ENCODE data around the gene KRT86.
"Not testable (repeated sequence)": the region's sequence is repeated elsewhere in the genome, so short reads cannot be mapped to it uniquely, and the experiment has no call there.

The KRT86 gene

GRCh38 chr12:52251367-52252051, 22.9 kb upstream of the KRT86 start:
- no peak for DNase-seq (ENCODE audit: low read depth in 4 of 4, low spot score in 1 of 4)

GRCh38 chr12:52252175-52252615, 22.2 kb upstream of the KRT86 start:
- DNase-seq (ENCODE audit: low read depth in 4 of 4, low spot score in 1 of 4), result not testable (repeated sequence)

- DNase-seq (ENCODE audit: low read depth in 4 of 4, low spot score in 1 of 4), result no peak
Measured at GRCh38 chr12:52252728-52253343, 21.6 kb upstream of the KRT86 start.

DNA sequence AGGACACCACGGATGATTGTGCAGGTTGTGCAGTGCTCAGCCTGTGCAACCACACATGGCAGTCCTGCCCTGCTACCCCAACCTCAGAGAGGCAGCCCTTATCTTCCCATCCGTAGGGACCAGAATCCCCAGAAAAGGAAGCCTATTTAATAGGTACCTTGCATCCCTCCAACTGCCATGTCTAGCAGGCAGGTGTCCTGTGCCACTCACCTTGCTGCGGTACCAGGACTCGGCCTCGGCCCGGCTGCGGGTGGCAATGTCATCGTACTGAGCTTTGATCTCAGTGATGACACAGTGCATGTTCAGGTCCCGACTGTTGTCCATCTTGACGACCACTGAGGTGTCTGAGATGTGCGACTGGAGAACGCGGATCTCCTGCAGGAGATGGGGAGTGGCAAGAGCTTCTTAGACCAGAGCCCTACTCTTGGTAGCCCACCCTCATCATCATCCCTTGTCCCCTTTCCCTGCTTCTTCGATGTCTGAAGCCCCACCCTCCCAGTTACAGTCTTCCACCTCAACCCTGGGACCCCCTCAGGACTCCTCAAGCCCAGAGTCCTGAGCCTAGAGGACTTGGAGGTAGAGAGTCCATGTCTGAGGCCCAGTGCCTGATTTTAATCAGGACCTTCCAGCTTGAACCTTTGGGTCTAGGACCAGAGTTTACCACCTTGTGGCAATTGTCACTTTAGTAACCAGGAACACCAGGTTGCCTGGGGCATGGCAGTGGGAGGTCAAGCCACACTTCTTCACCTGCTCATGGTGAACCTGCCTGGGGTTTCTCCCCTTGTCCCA, 20.9 kb upstream of the KRT86 start:
- no peak for DNase-seq (ENCODE audit: low read depth in 4 of 4, low spot score in 1 of 4)

DNA sequence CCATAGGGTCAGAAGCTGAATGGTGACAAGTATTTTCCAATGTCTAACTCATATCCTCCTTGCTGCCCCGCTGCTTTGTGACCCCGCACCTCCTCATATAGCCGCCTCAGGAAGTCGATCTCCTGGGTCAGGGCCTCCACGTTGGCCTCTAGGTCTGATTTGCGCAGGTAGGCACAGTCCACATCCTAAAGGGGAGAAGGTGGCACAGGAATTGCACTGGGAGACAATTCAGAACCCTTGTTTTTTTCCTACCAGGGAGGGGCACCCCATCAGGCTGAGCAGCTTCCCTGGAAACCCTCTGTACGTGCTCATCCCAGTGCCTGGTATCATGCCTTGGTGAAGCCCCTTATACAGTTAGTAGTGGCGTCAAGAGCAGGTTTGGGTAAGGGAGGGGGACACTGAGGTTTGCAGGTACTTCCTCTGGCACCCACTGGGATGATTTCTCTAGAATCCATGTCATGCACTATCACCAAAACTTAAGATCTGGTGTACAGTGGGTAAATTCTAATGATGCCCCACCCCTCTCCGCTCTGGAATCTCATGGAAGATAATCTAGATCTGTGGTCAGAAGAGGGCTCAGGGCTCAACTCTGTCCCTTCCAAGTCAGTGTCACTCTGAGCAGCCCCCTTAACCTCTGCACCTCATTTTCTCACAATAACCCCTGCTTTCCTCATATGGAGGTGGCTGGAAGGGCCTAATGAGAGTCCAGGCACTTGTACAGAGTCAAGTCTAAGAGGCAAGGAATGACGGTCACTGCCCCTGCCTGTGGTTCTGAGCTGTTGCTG, 20.1 kb upstream of the KRT86 start:
- no peak for DNase-seq (ENCODE audit: low read depth in 4 of 4, low spot score in 1 of 4)

DNA sequence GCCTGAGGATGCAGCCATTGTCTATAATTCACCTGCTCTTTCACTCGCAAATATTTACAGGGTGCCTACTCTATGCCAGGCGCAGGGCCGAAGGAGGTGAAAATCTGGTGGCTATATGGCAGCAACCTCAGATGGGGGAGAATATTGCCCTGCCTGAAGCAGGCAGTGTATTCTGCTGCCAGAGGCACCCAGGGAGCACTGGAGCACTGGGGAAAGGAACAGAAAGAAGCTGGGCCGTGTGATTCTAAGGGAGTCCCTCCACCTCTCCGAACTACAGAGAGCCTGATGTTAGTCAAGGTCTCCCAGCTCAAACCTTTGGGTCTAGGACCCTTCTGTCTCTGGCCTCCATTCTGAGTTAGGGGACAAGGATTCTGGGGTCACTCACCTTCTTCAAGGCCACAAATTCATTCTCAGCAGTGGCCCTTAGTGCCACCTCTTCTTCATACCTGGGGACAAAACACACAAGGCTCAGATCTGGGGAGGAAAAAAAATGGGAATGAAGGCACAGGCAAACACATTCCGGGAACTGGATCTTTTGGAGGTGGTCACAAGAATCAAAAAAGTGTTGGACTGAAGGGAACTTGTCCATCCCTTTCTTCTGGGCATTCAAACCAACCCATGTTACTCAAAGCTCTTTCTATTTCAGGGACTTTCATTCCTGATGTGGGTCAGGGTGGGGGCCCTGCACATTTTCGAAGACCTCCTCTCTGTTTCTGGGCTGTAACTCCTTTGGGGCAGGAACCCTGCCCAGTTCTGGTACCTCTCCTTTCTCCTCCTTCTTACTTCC, 19.3 kb upstream of the KRT86 start:
- no peak for DNase-seq (ENCODE audit: low read depth in 4 of 4, low spot score in 1 of 4)

- DNase-seq (ENCODE audit: low read depth in 4 of 4, low spot score in 1 of 4), result no peak
Measured at GRCh38 chr12:52255926-52256583, 18.4 kb upstream of the KRT86 start.

GRCh38 chr12:52256584-52256935, 17.9 kb upstream of the KRT86 start:
- DNase-seq (ENCODE audit: low read depth in 4 of 4, low spot score in 1 of 4), result no peak

GRCh38 chr12:52257074-52257551, 17.3 kb upstream of the KRT86 start:
- no peak for DNase-seq (ENCODE audit: low read depth in 4 of 4, low spot score in 1 of 4)

DNA sequence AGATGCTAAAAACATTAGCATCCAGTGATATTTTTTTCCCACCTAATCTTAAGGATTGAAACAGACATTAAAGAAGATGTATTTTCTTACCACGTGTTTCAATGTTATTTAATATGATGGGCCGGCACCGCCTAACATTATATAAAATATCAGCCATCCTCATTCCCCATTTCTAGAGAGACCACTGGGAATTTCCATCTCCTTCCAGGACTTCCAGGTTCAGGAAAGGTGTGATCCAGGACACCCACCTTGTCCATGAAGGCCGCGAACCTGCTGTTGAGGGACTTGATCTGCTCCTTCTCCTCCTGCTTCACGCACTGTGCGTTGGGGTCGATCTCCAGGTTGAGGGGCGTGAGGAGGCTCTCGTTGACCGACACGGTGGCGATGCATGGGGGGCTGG, 16.5 kb upstream of the KRT86 start:
- DNase-seq (ENCODE audit: low read depth in 4 of 4, low spot score in 1 of 4), result not testable (repeated sequence)

GRCh38 chr12:52258335-52258901, 16.0 kb upstream of the KRT86 start:
- DNase-seq (ENCODE audit: low read depth in 4 of 4, low spot score in 1 of 4), result no peak

DNA sequence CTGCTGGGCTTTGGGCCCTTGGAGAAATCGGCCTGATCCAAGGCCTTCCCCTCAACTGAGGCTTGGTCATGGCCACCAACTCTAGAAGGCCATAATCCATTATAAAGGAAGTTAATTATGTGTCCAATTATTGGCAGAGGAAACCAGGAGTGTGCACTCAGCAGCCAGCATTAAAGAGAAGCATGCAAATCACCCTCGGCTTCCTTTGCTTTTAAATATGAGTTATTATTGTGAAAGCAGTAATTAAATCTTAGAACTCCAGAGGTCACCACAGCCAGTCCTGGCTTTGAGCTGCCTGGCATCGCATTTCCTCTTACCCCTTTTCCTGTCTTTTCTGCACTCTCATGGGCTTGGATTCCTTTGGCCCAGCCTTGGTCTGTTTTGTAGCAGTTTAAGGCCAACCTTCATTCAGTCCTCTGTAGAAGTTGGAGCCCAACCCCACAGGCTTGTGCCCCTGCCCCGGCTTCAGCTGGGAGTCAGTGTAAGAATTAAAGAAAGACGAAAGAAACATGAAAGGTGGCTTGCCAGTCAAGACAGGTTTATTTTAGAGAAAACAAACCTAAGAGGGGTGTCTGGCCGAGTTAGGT, 14.7 kb upstream of the KRT86 start:
- DNase-seq (ENCODE audit: low read depth in 4 of 4, low spot score in 1 of 4), result no peak

GRCh38 chr12:52260361-52261207, 13.9 kb upstream of the KRT86 start:
- DNase-seq (ENCODE audit: low read depth in 4 of 4, low spot score in 1 of 4), result no peak

GRCh38 chr12:52261208-52261484, 13.3 kb upstream of the KRT86 start:
- DNase-seq (ENCODE audit: low read depth in 4 of 4, low spot score in 1 of 4), result no peak

- no peak for DNase-seq (ENCODE audit: low read depth in 4 of 4, low spot score in 1 of 4)
Measured at GRCh38 chr12:52262286-52262685, 12.2 kb upstream of the KRT86 start.

GRCh38 chr12:52263761-52264434, 10.5 kb upstream of the KRT86 start:
- no peak for DNase-seq (ENCODE audit: low read depth in 4 of 4, low spot score in 1 of 4)

- no peak for DNase-seq (ENCODE audit: low read depth in 4 of 4, low spot score in 1 of 4)
Measured at GRCh38 chr12:52264435-52264825, 10.0 kb upstream of the KRT86 start.

- no peak for DNase-seq (ENCODE audit: low read depth in 4 of 4, low spot score in 1 of 4)
Measured at GRCh38 chr12:52266514-52266913, 7.9 kb upstream of the KRT86 start.
